KBM-7 (cell line): ENCODE measurements around the gene CFAP70.
"Not testable (repeated sequence)": the region's sequence is repeated elsewhere in the genome, so short reads cannot be mapped to it uniquely, and the experiment has no call there.

Source experiments
- DNase-seq: peaks from one replicate; pipeline ENCODE4 v3.0.0-alpha.2; 2015
- in situ Hi-C: fragments of 300-500 bp; cut with MboI; formaldehyde crosslinking; loops from 2 replicates; pipeline ENCODE4 v1.14.3; 2020; ENCODE audit warnings: low sequenced_read_pairs, low pct_unique_long_range_greater_than_20kb, mixed read lengths

The CFAP70 gene

DNA sequence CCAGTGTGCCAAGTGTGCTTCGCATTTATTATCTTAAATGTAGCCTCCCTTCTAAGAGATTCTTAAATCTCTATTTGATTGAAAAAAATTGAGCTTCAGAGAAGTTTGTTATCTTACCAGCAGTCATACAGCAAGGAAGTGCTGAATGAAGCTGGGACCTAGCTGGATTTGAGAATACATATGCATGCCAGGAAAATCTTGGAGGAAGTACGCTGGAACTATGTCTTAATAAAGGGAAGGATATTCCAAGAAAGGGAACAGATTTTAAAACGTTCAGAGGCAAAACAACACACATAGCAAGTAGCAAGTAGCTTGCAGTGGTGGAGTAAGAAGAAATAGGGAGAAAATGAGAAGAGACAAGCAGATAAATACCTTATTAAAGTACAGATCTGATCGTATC is 1.5 kb downstream of the CFAP70 start:
- in situ Hi-C loops, result no loop called here
- DNase-seq, result no peak

DNA sequence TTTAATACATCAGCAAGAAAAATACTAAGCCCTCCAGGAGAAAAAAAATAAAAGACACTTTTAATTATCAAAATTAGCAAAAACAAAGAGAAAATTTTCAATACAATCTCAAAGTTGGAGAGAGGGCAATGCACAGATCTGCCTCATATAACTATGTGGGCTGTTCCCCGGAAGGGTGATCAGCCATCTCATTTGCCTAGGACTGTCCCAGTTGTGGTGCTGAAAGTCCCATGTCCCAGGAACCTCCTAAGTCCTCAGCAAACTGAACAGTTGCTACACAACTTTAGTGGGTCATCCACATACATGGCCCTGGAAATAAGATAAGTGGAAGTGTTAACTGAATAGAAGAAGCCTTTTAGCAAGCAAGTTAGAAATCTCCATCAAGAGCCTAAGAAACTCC is 14.4 kb downstream of the CFAP70 start:
- in situ Hi-C loops, result no loop called here
- no peak for DNase-seq

DNA sequence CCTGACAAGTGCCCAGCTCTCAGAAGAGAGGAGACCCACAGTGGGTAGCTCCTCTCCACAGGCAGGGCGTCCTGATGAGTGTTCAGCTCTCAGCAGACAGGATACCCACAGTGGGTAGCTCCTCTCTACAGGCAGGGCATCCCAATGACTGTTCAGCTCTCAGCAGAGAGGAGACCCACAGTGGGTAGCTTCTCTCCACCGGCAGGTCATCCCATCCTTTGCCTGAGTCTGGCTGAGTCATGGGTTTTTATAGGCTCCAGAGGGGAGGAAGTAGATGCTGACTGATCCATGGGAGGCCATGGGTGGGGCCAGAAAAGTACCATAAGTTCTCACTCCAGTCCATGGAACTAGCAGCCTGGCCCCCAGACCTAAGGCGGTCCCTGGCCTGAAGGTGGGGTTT is 18.5 kb downstream of the CFAP70 start:
- in situ Hi-C loops, result no loop called here
- no peak for DNase-seq

DNA sequence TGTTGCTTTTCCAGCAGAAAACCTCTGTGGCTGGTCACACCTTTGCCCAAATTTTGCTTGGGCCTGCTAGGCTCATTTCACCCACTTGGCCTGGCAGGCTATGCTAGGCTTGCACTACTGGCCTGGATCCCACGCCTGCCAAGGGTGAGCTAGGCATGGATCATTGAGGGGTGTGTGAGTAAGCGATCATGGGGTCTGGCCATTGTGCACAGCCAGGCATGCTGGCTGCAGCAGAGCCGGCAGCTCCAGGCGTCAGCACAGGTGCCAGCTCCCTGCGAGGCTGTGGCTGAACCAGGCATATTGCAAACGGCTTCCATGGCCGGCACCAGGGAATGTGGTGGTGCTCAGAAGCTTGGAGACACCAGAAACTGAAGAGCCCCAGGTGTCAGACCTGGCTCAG is 19.2 kb downstream of the CFAP70 start:
- in situ Hi-C loops, result no loop called here
- DNase-seq, result no peak

DNA sequence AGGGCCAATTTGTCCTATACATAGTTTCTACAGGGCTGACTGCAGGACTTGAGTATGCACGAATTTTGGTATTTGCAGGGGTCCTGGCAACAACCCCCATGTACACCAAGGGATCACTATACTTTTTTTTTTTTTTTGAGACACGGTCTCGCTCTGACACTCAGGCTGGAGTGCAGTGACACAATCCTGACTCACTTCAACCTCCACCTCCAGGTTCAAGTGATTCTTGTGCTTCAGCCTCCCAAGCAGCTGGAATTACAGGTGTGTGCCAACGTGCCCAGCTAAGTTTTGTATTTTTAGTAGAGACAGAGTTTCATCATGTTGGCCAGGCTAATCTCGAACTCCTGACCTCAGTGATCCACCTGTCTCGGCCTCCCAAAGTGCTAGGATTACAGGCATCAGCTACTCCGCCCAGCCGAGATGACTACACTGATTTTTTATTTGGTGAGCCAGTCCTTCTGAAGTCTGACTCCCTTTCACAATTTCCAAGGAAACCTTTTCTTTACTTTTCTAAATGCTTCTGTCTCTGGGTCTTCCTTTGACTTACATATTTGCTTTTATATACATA is 19.8 kb downstream of the CFAP70 start:
- in situ Hi-C loops, result no loop called here

DNA sequence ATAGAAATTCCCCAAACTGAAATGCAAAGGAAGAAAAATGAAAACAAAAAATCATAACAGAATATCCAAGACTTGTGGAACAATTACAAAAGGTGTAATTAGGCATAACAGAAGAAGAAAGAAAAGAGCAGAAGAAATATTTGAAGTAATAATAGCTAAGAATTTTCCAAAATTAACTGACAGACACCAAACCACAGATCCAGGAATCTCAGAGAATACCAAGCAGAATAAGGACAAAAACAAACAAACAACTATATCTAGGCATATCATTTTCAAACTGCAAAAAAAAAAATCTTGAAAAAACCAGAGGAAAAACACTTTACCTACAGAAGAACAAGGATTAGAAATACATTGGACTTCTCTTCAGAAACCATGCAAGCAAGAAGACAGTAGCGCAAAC is 25.5 kb downstream of the CFAP70 start:
- in situ Hi-C loops, result no loop called here
- DNase-seq, result no peak

More for the DNA sequence above, 19.8 kb downstream of the CFAP70 start:
- DNase-seq, result no peak

DNA sequence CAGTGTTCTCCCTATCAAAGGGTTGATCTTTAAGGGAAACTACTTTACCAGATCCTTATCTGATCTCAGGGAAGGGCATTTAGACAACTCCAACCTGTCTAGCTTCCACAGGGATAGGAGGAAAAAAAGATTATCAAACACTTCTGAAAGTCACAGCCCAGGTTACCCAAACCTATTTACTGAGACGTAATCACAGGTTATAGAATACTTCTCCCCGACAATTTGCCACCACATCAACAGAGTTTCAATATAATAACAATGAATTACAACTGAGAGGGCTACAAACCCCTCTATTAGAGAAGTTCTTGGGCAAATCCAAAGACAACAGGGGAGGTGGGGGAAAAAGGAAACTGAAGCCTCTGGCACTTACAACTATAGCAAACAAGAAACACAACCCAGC is 26.3 kb downstream of the CFAP70 start:
- in situ Hi-C loops, result no loop called here
- no peak for DNase-seq

DNA sequence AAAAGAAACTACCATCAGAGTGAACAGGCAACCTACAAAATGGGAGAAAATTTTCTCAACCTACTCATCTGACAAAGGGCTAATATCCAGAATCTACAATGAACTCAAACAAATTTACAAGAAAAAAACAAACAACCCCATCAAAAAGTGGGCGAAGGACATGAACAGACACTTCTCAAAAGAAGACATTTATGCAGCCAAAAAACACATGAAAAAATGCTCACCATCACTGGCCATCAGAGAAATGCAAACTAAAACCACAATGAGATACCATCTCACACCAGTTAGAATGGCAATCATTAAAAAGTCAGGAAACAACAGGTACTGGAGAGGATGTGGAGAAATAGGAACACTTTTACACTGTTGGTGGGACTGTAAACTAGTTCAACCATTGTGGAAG is 30.1 kb downstream of the CFAP70 start:
- in situ Hi-C loops, result not testable (repeated sequence)

DNA sequence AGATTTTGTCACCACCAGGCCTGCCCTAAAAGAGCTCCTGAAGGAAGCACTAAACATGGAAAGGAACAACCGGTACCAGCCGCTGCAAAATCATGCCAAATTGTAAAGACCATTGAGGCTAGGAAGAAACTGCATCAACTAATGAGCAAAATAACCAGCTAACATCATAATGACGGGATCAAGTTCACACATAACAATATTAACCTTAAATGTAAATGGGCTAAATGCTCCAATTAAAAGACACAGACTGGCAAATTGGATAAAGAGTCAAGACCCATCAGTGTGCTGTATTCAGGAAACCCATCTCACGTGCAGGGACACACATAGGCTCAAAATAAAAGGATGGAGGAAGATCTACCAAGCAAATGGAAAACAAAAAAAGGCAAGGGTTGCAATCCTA is 33.4 kb downstream of the CFAP70 start:
- DNase-seq, in situ Hi-C loops: not testable (repeated sequence)

More for the DNA sequence above, 30.1 kb downstream of the CFAP70 start:
- DNase-seq, result not testable (repeated sequence)

DNA sequence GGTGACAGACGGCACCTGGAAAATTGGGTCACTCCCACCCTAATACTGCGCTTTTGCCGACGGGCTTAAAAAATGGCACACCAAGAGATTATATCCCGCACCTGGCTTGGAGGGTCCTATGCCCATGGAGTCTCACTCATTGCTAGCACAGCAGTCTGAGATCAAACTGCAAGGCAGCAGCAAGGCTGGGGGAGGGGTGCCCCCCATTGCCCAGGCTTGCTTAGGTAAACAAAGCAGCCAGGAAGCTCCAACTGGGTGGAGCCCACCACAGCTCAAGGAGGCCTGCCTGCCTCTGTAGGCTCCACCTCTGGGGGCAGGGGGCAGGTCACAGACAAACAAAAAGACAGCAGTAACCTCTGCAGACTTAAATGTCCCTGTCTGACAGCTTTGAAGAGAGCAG is 35.1 kb downstream of the CFAP70 start:
- in situ Hi-C loops, DNase-seq: not testable (repeated sequence)

DNA sequence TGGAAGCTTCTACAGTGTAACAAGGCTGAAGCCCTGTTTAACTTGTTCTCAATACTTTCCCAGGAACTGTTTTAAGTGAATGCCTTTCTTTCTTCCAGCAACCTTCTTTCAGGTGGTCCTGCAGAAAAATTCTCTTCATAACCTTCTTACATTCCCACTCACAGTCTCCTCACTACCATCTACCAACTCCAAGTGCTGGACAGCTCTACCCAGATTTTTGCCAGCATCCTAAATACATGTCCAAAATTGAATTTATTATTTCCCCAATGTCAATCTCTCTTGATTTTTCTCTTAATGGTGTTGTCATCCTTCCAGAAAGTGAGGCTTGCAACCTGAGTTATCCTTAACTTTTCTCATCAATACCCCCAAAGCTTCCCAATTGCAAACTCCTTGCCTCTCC is 48.2 kb downstream of the CFAP70 start:
- in situ Hi-C loops, result no loop called here
- no peak for DNase-seq

DNA sequence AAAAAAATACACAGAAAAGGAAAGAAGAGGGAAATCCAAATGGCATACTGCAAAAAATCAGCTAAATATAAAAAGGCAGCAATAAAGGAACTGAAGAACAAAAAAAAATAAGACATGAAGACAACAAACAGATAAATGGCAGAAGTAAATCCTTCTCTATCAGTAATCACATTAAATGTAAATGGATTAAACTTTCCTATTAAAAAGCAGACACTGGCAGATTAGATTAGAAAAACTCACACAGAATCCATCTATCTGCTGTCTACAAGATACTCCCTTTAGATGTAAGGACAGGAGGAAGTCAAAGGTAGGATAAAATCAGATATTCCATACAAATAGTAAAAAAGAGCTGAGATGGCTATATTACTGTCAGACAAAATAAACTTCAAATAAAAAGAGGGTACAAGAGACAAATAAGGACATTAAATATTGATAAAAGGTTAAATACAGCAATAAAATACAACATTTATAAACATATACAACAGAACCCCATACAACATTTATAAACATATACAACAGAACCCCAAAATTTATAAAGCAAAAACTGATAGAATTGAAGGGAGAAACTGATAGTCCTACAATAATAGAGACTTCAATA is 51.4 kb downstream of the CFAP70 start:
- no peak for DNase-seq
- in situ Hi-C loops, result no loop called here

DNA sequence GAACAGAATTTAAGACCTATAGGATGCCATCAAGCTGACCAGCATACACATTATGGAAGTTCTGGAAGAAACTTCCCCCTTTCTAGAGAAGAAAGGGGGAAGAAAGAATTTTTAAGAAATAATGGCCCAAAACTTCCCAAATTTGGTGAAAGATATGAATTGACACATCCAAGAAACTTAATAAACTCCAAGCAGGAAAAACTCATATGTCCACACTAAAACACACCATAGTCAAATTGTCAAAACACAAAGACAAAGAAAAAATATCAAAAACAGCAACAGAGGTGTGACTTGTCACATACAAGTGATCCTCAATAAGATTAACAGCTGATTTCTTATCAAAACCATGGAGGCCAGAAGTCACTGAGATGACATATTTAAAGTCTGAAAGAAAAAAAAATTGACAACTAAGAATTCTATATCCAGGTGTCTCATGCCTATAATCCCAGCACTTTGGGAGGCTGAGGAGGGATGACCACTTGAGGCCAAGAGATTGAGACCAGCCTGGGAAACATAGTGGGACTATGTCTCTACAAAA is 52.4 kb downstream of the CFAP70 start:
- no peak for DNase-seq
- in situ Hi-C loops, result no loop called here

DNA sequence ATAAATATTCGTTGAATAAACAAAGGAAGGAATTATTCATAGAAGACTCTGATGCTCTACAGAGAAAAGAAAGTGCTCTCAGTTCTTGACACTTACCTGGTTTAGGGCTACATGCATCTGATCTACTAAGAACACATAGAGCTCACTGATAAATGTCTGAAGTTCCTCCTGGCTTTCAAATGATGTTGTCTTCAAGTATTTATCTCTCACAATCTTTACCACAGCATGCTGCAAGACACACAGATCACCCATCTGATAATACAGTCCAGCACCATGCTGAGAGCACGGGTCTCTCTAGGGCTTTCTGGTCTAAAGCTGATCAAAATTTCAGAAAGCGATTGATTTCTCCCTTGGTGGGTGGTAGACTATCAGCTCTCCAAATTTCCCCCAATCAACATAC is 61.7 kb downstream of the CFAP70 start:
- no peak for DNase-seq
- in situ Hi-C loops, result no loop called here

DNA sequence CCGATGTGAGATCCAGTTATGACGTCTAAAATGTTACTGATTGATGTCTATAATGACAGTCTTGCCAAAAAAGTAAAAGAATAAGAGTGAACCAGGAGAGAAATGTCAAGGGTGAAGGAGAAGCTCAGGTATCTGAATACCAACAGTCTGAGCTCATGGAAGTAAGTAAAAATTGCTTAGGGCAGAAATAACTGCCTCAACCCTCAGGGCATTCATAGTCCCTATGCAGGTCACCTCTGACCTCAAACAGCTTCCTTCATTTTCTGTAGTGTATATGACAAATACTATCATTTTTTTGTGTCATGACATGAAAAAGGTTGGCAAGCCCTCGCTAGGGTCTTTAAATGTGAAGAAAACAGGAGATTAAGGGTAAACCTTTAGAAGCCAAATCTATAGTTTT is 65.2 kb downstream of the CFAP70 start:
- in situ Hi-C loops, result no loop called here

DNA sequence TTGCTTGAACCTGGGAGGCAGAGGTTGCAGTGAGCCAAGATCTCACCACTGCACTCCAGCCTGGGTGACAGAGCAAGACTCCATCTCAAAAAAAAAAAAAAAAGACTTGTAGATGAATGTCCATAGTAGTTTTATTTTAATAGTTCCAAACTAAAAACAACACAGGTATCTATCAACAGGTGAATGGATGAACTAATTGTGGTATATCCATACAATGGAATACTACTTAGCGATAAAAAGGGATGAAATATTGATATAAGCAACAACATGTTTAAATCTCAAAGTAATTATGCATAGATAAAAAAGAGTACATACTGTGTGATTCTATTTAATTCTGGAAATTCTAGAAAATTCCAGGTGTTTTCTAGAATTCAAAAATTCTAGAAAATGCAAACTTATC is 68.7 kb downstream of the CFAP70 start:
- in situ Hi-C loops, result no loop called here
- DNase-seq, result no peak

More for the DNA sequence above, 65.2 kb downstream of the CFAP70 start:
- DNase-seq, result no peak

DNA sequence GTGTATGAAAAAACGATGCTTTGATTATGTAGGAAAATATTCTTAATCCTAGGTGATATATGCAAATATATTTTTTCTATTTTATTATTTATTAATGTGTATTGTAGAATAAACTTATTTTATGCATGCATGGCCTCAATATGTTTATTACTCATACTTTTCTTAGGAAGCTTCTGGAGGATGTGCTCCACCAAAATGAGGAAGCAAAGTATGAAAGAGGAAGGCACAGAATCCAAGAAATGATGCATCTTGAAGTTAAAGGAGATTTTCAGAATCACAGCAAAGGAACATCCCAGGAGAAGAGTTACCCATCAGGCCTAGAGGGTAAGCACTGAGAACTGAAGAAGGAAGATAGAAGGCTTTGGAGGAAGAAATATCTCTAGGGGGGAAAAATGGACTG is 71.2 kb downstream of the CFAP70 start:
- in situ Hi-C loops, result no loop called here

DNA sequence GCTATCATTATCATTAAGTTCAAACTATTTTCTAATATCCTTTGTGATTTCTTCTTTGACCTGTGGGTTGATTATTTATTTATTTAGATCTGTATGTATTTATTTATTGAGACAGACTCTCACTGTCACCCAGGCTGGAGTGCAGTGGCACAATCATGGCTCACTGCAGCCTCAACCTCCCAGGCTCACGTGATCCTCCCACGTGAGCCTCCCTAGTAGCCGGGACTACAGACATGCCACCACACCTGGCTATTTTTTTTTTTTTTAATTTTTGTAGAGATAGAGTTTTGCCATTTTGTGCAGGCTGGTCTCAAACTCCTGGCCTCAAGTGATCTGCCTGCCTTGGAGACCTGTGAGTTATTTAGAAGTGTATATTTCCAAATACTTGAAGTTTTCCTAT is 77.6 kb downstream of the CFAP70 start:
- no peak for DNase-seq
- in situ Hi-C loops, result no loop called here

More for the DNA sequence above, 71.2 kb downstream of the CFAP70 start:
- peak; percentile 18 for DNase-seq

DNA sequence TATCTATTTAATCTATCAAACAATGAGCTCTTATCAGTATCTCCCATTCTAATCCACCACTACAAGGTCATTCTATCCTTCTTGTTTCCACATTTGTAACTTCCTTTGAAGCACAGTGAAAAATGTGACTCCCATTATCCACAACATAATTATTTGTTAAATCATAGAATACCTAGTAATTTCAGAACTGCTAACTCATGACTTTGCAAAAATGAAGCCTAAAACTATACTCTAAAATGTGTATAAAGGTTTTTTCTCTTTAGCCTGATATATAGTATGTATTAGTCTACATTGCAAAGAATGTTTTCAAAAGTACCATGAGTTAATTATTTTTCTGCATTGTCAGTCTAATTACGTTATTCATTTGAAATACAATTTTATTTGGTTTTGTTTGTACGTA is 94.2 kb downstream of the CFAP70 start:
- in situ Hi-C loops, result no loop called here
- DNase-seq, result no peak

DNA sequence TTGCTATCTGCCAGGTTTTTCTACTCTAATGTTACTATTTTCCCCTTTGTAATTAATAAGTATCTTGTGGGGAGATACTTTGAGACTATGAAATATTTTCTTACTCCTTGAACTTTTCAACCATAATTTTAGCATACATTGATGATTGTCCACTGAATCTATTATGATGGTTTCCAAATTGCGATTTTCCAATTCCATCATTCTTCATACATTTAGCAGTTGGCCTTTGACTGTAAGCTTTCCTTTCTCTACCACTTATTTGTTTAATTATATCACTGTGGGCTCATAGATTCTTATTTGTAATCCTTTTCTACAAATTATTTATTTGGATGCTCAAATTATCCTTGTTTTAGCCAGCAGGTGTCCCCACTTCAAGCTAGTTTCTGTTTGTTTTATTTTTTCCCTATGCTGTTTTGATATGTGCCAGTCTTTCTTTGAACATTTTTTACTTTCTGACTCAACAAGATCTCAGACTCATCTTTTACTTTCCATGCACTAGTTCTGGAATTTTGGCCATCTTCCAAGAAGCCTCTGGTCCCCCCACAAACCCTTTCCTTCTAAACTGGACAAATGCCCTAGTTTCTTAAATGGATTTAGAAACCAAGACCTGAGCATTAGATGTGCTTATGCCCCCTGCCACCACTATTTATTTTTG is 94.8 kb downstream of the CFAP70 start:
- in situ Hi-C loops, result no loop called here
- DNase-seq, result peak; percentile 37
